RCC 7860 (cell line): ENCODE measurements around the gene AVEN.
"Not testable (repeated sequence)": the region's sequence is repeated elsewhere in the genome, so short reads cannot be mapped to it uniquely, and the experiment has no call there.

Experiments
- DNase-seq: peaks from one replicate; pipeline ENCODE4 v3.0.0-alpha.2; 2015; ENCODE audit warnings: low spot score
- FAIRE-seq: peaks from 2 replicates; lab custom pipeline; 2012; peaks lifted over from hg19 to GRCh38; lab: Jason Lieb, UNC

AVEN gene

DNA sequence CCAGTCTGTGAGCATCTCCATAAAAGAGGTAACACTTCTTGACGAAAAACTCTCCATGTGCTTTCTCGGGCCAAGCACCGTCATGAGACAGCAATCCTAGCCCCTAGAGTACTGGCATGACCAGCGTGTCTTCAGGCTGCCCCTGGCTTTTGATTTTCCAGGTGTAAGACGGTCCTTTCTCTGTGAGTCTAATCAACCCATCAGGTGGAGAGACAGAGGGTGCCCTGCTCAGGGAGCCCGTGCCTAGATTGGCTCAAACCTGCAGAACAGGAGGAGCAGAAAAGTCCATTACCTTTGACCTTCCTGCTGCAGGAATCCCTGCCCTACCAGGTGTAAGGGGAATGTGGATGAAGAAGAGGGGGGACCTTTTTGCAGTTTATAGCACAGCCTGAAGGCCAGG lies 180.2 kb downstream of the AVEN start:
- DNase-seq = no peak
- no peak for FAIRE-seq

DNA sequence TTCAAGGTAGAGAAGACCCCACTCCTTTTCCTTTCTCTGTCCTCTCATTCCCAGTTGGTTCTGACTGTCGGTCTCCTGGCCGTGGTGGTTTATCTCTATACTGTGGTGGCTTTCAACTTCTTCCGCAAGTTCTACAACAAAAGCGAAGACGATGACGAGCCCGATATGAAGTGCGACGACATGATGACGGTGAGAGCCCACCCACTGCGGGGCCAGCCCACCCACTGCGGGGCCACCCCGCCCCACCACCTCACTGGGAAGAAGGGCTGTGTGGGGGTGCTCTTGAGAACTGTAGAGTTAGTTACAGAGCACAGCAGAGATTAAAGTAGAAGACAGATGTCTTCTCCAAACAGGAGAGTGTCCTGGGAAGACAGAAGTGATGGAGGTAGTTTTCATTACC lies 181.3 kb downstream of the AVEN start:
- DNase-seq (no peak), FAIRE-seq (no peak)

DNA sequence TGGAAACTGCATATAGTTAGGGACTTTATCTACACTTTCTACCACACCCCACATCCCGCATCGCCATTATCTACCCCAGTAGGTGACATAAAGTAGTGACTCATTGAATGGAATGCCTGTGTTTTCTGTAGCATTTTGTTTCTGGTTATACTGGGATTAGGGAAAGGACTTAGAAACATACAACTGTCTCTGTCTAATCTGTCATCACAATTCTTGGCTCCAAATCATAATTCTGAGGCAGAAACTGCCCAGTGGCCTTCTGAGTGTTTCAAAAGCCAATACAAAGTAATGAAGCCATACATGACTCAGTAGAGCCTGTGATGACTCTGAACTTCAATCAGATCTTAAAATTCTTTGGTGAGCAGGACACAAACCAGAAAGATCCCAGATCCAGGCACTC lies 186.4 kb downstream of the AVEN start:
- DNase-seq (peak; percentile 73), FAIRE-seq (peak; percentile 17)

DNA sequence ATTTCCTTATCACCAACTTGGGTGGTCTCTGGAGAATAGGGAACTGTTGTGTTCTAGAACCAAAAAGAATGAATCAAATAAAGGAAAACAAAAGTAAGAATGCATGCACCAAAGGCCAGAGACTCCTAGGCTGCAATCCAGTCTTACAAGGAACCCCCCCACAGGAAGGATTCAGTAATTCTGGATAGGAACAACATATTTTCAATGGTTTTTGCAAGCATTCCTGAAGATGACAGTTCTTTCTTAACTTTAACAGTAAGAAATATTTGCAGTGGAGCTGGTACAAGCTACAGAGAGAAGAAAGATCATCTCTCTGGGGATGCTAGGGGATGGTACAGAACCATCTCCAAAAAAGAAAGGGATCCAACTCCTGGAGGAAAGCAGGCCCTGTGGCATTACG lies 186.9 kb downstream of the AVEN start:
- FAIRE-seq (no peak), DNase-seq (no peak)

DNA sequence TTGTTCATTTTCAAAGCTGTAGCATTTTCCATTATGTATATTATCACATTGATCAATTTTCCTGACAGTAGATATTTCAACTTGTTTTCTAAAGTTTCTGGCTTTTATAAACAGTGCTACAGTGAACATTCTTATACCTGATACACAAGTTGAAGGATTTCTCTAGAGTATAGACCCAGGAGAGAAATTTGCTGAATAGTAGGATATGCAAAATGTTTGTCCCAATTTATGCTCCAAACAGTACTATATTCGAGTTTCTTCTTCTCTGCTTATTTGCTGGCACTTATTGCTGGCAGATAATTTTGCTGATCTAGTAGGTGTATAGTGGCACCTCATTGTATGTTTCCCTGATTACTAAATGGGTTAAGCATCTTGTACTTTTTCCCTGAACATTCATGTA lies 187.9 kb downstream of the AVEN start:
- DNase-seq = no peak
- FAIRE-seq = no peak

DNA sequence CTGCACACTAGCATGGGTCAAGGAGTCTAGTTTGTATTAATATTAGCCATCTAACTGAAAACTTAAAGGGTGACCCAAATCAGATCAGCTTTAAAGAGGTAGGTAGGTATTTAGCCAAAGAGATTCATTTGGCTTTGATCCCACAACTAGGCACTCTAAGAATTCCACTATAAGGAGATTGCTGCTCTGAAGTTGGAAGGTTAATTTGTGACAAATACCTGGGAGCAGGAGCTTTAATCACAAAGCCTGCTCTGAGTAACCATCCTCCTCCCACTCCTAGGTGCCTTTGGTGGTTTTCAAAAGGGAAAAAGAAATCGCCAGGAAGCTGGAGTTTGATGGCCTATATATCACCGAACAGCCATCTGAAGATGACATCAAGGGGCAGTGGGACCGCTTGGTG lies 191.0 kb downstream of the AVEN start:
- FAIRE-seq = no peak

DNA sequence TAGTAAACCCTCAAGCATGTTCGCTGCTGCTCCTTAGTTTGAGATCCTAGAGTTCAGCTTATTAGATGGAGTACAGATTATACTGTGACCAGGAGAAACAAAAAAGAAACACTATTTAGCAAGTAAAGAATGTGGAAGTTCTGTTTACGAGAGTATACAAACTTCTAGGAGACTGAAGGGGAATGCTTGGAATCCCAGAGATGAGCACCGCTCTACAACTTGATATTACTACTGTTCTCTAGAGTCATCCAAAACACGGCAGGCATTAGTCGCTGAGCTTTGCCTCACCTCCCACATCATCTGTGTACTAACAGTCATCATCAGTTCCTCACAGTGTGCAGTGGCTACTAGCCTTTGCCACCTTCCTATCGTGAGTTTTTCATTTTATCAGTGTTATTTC lies 192.1 kb downstream of the AVEN start:
- DNase-seq = no peak
- FAIRE-seq = no peak

More for the DNA sequence above, 191.0 kb downstream of the AVEN start:
- no peak for DNase-seq

DNA sequence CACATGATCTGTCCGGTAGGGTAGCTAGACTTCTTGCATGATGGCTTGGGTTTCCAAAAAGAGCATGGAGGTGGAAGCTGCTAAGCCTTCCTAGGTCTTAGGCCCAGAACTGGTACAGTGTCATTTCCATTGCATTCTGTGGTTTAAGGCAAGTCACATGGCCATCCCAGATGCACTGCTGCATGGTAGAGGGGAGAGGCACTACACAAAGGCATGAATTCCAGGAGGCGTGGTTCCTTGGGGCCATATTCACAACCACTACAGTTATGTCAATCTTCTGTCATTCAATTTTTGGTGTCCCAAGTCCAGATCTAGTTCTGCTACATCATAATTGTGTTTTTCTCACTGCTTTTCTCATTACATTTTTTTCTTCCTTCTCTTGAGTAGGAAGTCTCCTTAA lies 192.9 kb downstream of the AVEN start:
- DNase-seq (no peak), FAIRE-seq (no peak)

DNA sequence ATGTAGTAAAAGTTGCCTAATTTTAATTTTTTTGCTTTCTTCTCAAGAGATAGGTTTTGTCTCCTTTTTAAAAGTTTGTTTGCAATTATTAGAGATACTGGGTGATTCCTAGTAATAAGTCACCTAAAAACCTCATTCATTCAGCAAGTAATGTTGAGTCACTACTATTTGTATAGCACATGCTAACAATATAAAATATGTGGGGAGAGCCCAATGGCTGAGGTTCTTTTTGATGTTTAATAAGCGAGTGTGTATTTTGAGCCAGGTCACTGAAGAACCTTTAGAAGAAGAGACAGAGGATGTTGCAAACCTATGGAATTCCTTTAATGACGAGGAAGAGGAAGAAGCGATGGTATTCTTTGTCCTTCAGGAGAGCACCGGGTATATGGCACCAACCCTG lies 194.4 kb downstream of the AVEN start:
- DNase-seq = no peak
- no peak for FAIRE-seq

DNA sequence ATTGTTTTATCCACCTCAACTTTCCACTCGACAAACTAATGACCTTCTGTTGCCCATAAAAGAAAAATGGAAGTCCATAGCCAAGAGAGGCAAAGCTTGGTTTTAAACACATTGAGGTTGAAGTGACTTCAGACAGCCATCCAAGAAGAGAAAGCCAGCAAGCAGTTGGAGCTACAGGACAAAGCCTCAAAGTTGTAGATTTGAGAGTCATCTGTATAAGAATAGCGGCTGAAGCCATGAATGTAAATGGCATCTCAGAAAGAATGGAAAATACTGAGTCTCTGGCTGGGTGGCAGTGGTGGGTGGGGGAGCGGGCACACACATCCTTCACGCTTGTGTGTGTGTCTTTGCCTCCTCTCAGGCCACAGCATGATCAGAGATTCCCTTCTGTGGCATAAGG lies 194.8 kb downstream of the AVEN start:
- DNase-seq (no peak), FAIRE-seq (no peak)

DNA sequence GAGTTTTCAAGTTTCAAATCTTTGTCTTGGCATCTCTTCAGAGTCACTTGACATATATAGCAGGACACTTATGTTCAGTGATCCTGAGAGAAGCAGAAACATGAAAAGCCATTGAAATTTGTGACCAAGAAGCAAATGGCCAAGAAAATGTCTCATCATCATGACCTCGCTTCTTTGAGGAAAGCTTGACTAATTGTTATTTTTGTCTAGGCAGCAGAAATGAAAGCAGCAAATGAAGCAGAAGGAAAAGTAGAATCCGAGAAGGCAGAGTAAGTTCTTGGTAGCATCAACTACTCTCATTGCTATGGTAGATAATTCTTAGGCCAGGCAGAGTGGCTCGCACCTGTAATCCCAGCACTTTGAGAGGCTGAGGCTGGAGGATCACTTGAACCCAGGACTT lies 198.4 kb downstream of the AVEN start:
- FAIRE-seq (no peak), DNase-seq (no peak)

DNA sequence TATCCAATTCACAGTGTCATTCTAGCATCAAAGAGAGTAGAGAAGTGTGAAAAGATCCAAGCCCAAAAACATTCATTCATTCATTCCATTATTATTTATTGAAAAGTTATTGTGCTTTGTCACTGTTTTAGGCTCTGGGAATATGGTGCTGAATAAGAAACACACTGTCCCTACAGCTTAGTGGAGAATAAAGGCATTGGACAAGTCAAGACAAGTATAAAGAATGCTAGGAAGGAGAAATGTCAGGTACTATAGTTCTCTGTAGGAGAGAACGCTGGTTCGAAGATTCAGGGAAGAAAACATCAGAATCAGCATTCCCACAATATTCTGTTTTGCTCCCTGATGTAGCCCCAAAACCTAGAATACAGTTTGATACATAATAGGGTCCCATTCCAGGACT lies 199.5 kb downstream of the AVEN start:
- DNase-seq (no peak), FAIRE-seq (no peak)

DNA sequence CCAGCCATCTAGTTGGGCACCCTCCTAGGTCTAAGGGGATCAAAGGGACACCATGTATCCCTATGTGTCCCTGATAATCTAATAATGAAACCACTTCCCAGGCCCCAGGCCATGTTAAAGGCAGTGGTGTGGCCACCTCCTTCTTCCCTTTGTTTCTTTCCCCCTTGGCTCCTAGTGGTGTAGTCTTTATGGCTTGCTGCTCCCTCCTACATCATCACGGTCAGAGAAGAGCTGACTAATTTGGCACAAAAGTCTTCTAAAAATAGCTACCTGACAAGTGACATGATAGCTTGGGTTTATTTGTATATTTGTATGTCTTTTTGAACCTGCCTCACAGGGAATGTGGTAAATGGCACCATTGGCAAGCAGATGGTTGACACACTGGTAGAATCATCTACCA lies 201.7 kb downstream of the AVEN start:
- DNase-seq (no peak), FAIRE-seq (no peak)

DNA sequence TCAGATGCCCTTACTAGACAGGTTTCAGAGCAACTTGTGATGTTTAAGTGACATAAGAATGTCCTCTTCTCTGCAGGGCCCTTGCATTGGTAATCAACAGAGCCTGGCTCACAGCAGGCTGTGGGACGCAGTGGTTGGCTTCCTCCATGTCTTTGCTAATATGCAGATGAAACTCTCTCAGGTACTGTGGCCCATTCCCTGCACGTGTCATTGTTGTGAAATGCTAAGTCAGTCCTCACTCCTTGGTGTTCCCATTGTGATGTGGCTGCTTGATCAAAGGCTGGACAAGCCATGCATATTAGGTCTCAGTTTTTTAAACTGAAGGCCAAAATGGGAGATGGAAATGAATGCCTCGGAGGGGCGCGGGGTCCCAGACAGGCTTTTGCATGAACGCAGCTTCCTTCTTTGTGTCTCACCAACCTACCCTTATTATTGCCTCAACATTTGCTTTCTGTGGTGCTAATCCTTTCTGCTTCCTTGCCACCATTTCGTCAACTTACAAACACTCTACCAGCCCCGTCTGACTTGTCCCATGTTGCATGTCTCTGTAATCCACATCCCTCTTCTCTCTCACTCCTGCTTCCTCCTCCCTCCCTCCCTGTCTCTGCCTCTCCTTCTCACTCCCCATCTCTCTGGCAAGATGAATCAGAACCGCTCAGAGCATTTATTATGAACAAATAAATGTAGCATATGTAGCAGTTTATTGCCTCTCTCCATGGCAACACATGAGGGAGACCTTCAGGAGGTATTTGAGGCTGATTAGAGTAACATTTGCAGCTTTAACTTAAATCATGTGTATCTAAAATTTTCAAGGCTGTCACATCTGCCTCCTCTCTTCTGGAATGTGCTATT lies 203.9 kb downstream of the AVEN start:
- DNase-seq (no peak), FAIRE-seq (no peak)

DNA sequence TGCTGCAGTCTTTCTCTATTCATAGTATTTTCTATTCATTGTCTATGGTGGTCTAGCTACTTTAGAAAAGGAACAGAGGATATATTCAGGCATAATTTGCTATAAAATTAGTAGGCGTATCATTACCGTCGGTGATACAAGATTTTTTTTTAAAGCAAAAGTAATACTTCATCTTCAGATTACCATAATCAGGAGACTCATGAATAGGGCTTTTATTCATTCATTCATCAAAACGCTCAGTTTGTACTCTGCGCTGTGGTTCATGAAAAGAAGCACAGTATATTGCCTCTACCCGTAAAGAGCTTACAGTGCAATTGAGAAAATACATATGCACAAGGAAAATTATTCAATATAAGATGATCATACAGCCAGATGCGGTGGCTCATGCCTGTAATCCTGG lies 207.4 kb downstream of the AVEN start:
- FAIRE-seq (no peak), DNase-seq (no peak)

DNA sequence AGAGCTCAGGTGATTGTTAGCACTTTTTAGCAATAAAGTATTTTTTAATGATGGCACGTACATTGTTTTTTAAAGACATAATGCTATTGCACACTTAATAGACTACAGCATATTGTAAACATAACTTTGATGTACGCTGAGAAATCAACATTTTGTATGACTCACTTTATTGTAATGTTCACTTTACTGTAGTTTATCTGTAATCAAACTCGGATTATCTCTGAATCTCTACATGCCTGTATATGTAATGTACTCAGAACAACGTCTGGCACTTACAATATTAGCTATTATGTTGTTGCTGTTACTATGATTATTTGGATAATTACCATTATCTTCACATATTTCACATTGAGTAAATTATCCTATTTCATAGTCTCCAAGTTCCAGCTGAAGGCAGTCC lies 208.7 kb downstream of the AVEN start:
- no peak for FAIRE-seq

DNA sequence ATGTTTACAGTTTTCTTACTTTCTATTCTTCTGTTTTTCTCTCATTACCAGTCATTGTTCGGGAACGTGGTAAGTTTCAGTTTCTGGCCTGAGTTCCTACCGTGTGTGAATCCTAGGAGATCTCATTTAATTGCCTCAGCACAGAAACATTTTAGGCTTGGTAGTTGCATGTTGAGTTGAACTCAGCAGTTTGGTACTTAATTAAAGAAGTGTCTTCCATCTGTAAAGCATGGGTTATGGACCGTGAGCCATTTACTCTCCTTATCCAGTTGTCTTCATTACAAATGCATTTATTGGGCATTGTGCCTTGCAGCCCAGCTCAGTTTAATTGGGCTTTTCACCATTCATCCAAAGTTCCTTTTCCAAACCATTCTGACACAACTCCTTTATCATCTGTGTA lies 212.8 kb downstream of the AVEN start:
- FAIRE-seq (no peak), DNase-seq (no peak)

More for the DNA sequence above, 208.7 kb downstream of the AVEN start:
- DNase-seq = no peak

DNA sequence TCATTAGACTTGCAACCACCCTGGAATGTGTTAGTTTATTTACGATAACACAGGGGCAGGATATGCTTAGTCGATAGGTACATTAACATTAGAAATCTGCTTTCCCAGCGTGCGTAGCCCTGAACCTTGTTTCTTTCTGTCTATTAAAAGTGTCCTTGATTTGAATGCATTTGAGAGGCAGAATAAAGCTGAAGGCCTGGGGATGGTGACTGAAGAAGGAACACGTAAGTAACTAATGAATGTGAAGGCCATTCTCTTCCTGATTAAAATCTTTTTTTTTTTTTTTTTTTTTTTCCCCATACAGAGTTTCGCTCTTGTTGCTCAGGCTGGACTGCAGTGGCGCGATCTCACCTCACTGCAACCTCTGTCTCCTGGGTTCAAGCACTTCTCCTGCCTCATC lies 213.6 kb downstream of the AVEN start:
- FAIRE-seq = no peak
- DNase-seq = no peak

DNA sequence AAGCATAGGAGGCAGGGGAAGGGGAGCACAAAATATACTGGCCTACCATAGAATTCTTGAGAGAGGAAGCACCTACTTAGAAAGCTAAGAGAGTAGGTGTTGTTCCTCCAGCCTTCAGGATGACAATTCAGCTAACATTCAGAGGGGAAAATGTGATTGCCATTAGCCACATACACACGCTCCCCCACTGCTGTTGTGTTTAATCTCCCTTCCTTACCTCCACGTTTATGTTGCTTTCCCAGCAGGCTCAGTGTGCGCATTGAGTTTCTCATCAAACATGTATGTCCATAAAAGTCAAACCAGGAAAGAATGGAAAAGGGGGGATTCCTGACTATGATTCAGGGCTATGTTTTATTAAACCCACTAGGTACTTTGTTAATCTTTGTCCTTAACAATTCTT lies 215.9 kb downstream of the AVEN start:
- DNase-seq (no peak), FAIRE-seq (no peak)

DNA sequence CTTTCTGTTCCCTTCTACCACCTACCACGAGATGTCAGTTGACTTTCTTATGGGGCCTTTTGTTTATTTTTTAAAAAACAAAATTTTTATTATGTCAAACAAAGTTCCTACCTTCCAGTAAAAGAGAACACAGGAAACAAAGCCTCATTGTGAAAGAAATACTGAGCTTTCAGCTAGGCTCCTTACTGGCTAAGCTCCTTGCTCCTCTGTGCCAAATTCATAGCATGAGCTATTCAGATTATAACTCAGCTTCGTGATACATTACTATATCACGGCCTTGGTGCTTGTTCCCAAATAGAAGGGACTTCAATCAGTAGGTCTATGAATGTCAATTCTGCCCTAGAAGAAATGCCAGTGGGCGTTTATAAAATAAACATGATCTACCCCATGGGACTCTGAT lies 216.5 kb downstream of the AVEN start:
- no peak for DNase-seq
- FAIRE-seq = no peak

DNA sequence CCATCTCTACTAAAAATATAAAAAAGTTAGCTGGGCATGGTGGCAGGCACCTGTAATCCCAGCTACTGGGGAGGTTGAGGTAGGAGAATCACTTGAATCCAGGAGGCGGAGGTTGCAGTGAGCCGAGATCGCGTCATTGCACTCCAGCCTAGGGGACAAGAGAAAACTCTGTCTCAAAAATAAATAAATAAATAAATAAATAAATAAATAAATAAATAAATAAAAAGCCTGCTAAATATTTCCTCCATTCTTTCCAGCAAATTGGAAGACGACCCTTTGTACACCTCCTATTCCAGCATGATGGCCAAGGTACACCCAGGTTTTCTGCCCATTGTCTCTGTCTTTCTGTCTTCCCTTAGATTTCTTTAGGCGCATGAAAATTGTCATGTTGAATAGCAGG lies 219.5 kb downstream of the AVEN start:
- FAIRE-seq, DNase-seq: not testable (repeated sequence)
